SH-SY5Y (cell line): ENCODE measurements around the gene AFF3.

ENCODE experiments used
- GATA2 ChIP-seq: IDR thresholded peaks from 2 replicates; pipeline ENCODE4 v1.6.1; 2011; ENCODE audit warnings: mild to moderate bottlenecking, low read depth, low read length
- GATA3 ChIP-seq: IDR thresholded peaks from 2 replicates; pipeline ENCODE4 v1.6.1; 2011; ENCODE audit warnings: low read depth, mild to moderate bottlenecking, low read length, moderate library complexity

DNA sequence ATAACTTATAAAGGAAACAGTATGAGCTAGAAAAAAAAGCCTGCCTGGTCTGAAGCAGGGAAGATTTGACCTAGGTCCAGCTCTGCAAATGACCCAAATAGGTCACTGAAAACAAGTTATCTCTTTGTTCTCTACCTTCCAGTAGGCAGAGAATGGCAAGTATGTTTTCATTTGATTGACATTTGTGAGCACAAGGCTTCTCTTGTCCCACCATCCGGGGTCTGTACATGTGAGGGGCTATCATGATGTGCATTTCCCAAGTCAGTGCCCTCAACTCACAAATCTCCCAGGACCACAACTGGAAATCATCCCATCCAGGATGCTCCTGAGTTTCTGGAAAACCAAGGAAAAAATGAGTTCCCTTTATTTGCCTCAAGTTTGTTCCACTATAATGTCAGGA, 309.5 kb downstream of the AFF3 start:
- TF ChIP-seq GATA3 (no peak), GATA2 (no peak)
